Right cardiac atrium (tissue), 5 donors: ENCODE results near the gene ERICH3. TPM values are rescaled to one million over a fixed set of nuclear protein-coding genes. Genes with fewer than 3 reads are reported as not detected.
"Not testable (repeated sequence)": the region's sequence is repeated elsewhere in the genome, so short reads cannot be mapped to it uniquely, and the experiment has no call there.

Experiments
- ATAC-seq, 2 donors: fragments of 200-7000 bp; cut with Tn5 transposase; one replicate each; pipeline versions ENCODE4 v1.8.0 to v1.9.1; 2020; ENCODE audit warnings: moderate library complexity in 2 of 2, mild to moderate bottlenecking in 1 of 2
- DNase-seq, 3 donors: peaks; one replicate each; pipeline ENCODE4 v3.0.0-alpha.2; 2020
- H3K27ac ChIP-seq: one replicate; pipeline ENCODE4 v1.5.1; 2013; ENCODE audit warnings: mild to moderate bottlenecking, low read length, control low read depth, moderate library complexity
- H3K27me3 ChIP-seq: one replicate; pipeline ENCODE4 v1.6.1; 2013; ENCODE audit not compliant: control insufficient read depth, insufficient read depth
- H3K4me1 ChIP-seq: one replicate; pipeline ENCODE4 v1.6.1; 2013; ENCODE audit warnings: low read length; ENCODE audit not compliant: control insufficient read depth, insufficient read depth
- H3K4me3 ChIP-seq: one replicate; pipeline ENCODE4 v1.5.1; 2013; ENCODE audit warnings: low read length, control low read depth
- H3K9me3 ChIP-seq: one replicate; pipeline ENCODE4 v1.6.1; 2013; ENCODE audit warnings: low read length; ENCODE audit not compliant: control insufficient read depth
- WGBS: extraction: QIAGEN DNeasy Blood & Tissue Kit; methylation state at CpG from one replicate; pipeline ENCODE4 v1.1.7; 2013; 5-methylcytosine and 5-hydroxymethylcytosine counted together
- intact Hi-C, 4 donors: fragments of 100-400 bp; cut with DNase I; formaldehyde crosslinking; loops; one replicate each; pipeline versions ENCODE4 v1.11.0 to v1.14.0; 2022 to 2023
- polyA plus RNA-seq: library from polyadenylated mRNA; stranded (reverse); fragments of 200-250 nt; gene quantifications from one replicate; pipeline ENCODE4 v1.2.3, GENCODE V29; 2013
- total RNA-seq, 4 donors: library from RNA; stranded (reverse); fragmentation: NEBNext Ultra II Directional; extraction: Animal tissue kit (Norgen Biotek cat#: 25700); gene quantifications; one replicate each; pipeline ENCODE4 v1.2.1, GENCODE V29; 2021
- donor health status: healthy with polysubstance abuse.
- donor health status: DM: no; HTN: yes; CAD: no.
- donor health status: DM: no; HTN: no; CAD: no.
- donor health status: DM: no; HTN: yes; CAD: no; lungs with severe emphysema.
- donor health status: DM: yes; HTN: yes; CAD: no.

Gene ERICH3
- total and polyA plus RNA-seq, 5 donors: 0.07 TPM; not detected in 4

DNA sequence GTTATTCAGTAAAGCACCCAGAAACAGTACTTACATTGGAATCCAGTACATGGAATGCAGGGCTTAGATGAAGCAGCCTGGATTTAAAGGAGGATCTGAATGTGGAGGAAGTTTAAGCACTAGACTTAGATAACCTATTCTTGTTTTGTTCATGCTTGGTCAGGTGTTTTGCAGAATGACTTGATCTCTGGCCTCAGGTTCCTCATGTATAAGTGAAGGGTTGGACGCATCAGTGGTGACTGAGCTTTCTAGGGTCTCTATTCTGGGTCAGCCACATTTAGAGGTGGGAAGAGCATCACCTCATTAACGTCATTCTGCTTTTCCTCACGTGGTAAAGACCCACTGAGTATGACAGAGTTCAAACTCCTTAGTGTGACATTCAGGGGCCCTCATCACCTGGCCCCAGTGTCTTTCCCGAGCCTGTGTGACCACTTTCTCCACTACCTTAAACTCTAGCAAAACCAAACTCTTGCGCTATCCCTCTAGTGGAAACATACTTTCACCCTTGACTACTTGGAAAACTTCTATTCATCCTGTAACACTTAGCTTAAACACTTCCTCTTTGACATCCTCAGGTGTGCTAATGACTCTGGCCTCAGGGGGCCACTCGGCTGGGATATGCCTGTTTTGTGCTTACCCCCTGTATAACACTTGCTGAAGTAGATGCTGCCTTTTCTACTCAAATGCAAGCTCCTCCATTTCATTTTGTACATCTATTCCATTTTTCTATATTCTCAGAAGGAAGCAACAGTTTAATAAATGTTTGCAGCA, 871 bp upstream of the ERICH3 start:
- intact Hi-C loops: no loop called here
- no peak for ATAC-seq
- Histone ChIP-seq H3K4me1 (no peaks in the 10 kb centered on the region), H3K4me3 (no peak overlapping the region), H3K27ac (no peak overlapping the region), H3K27me3 (no peaks in the 10 kb centered on the region), H3K9me3 (no peaks in the 10 kb centered on the region)
- DNase-seq: no peak
- WGBS: 65% methylated on average over 6 of the region's 6 CpGs

DNA sequence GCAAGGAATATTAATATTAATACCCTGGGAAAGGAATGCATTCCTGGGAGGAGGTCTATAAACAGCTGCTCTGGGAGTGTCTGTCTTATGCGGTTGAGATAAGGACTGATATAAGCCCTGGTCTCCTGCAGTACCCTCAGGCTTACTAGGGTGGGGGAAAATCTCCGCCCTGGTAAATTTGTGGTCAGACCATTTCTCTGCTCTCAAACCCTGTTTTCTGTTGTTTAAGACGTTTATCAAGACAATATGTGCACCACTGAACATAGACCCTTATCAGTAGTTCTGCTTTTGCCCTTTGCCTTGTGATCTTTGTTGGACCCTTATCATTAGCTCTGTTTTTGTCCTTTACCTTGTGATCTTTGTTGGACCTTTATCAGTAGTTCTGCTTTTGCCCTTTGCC, 2.7 kb downstream of the ERICH3 start:
- H3K27me3 ChIP-seq, DNase-seq, H3K4me3 ChIP-seq, ATAC-seq, H3K9me3 ChIP-seq, H3K27ac ChIP-seq, intact Hi-C loops, H3K4me1 ChIP-seq: not testable (repeated sequence)
- 69% methylated on average over 3 of the region's 3 CpGs for WGBS

DNA sequence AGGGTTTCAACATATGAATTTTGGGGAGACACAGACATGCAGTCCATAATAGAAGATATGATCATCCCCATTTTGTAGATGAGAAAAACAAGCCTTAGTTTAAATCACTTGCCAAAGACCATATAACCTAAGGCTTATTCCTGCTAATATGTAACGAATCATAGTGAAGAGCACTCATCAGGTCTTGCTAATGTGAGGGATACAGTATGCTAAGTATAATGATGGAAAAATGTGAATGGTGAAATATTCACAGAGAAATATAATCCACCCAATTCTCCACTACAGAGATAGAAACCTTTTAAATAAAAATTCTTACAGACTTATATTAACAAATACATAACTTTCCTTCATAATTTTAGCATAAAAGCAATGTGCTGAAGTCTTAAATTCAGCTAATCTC, 18.9 kb downstream of the ERICH3 start:
- WGBS: 71% methylated on average over 1 of the region's 1 CpG
- no peak for ATAC-seq
- no peak for DNase-seq
- H3K9me3 ChIP-seq: no peaks in the 10 kb centered on the region
- H3K27ac ChIP-seq: no peak overlapping the region
- intact Hi-C loops: no loop called here
- no peaks in the 10 kb centered on the region for H3K27me3 ChIP-seq
- H3K4me1 ChIP-seq: no peaks in the 10 kb centered on the region
- no peak overlapping the region for H3K4me3 ChIP-seq

DNA sequence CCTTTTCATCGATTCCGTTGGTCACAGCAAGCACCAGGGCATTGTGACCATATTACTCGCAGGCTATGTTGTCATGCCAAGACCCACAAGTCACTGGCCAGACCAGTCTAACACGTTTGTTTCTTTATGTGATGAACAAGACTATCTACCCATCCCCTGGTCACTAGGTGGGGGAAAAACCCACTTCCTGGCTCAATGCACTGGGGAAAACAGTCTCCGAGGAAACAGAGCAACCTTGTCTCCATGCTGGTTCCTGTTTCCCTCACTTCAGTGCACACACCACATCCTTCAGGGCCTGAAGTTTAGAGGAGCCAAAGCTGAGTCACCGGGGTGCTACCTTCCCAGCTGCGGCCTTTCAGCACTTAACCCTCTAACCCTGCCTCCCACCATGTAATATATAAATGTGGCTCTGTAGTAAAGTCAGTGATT, 20.9 kb downstream of the ERICH3 start:
- no peak overlapping the region for H3K27ac ChIP-seq
- 60% methylated on average over 7 of the region's 7 CpGs for WGBS
- H3K4me1 ChIP-seq: no peaks in the 10 kb centered on the region
- no peaks in the 10 kb centered on the region for H3K9me3 ChIP-seq
- no peaks in the 10 kb centered on the region for H3K27me3 ChIP-seq
- DNase-seq (no peak), ATAC-seq (no peak)
- intact Hi-C loops: no loop called here
- H3K4me3 ChIP-seq: no peak overlapping the region

DNA sequence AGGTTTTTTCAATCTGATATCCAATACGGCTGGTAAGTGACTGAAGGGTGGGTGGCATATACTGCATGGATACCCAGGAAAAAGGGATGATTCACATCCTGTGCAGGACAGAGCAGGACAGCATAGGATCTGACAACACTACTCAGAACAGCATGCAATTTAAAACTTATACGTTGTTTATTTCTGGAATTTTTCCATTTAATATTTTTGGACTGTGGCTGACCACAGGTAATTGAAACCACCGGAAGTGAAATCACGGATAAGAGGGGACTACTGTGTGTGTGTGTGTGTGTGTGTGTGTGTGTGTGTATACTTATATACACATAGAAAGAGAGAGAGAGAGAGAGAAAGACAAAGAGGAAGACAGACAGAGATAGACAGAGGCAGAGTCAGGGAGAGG, 23.0 kb downstream of the ERICH3 start:
- DNase-seq: no peak
- intact Hi-C loops: no loop called here

DNA sequence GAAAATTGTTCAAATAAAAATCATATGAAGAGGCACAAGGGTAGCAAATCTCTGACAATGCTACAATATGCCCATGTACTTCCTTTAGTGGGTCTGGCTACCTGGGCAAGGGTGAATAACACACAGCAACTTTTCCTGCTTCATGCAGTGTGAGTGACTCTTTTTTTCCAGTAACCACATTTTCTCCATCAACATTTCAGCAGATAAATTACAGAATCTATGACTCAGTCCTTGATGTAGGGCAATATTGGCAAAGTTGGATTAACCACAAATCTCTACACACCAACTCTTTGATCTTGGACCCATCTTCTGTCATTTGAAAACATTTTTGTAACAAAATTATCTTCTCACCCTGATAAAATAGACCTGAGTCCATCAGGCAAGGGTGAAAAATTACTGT, 31.7 kb downstream of the ERICH3 start:
- Histone ChIP-seq H3K4me1 (no peaks in the 10 kb centered on the region), H3K9me3 (no peaks in the 10 kb centered on the region), H3K27ac (no peak overlapping the region), H3K27me3 (no peaks in the 10 kb centered on the region), H3K4me3 (no peak overlapping the region)
- intact Hi-C loops: no loop called here
- DNase-seq (no peak), ATAC-seq (no peak)

More for the DNA sequence above, 23.0 kb downstream of the ERICH3 start:
- Histone ChIP-seq H3K27me3 (no peaks in the 10 kb centered on the region), H3K4me3 (no peak overlapping the region), H3K27ac (no peak overlapping the region), H3K9me3 (no peaks in the 10 kb centered on the region), H3K4me1 (no peaks in the 10 kb centered on the region)
- WGBS: 71% methylated on average over 4 of the region's 4 CpGs
- no peak for ATAC-seq

DNA sequence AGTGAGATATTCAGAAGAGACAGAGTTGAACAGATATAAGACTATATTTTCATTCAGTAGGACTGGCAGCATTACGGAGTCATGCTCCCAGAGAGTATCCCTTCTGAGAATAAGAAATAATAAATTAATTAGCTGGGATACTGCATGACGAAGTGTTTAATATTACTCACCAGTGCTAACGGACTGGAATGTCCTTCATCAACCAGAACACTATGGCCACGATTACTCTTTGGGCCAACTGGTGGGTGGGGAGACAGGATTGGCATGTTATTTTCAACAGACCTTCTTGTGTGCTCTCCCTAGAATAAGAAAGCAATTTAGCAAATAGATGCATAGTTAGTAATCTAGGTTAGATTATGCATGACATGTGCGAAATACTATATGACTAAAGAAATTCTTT, 32.4 kb downstream of the ERICH3 start:
- H3K9me3 ChIP-seq: no peaks in the 10 kb centered on the region
- 84% methylated on average over 5 of the region's 5 CpGs for WGBS
- DNase-seq: no peak

DNA sequence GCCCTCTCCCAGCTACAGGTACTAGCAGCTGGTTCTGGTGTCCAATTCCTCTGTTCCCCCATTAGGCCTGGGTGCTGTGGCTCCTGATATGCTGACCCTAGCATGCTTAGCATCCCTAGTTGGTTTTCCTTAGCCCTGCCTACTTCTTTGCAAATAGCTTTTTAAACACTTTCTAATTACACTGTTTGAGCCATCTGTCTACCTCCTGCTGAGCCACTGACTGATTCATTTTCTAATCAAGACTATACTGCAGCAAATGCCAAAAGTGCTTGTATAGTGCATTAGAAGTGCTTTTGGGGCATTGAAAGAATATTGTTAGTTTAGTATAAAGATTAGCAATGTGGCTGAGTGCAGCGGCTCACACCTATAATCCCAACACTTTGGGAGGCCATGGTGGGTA, 36.3 kb downstream of the ERICH3 start:
- intact Hi-C loops: no loop called here
- H3K9me3 ChIP-seq: no peaks in the 10 kb centered on the region
- H3K4me1 ChIP-seq: no peaks in the 10 kb centered on the region
- no peak overlapping the region for H3K4me3 ChIP-seq
- DNase-seq (no peak), ATAC-seq (no peak)
- 93% methylated on average over 1 of the region's 1 CpG for WGBS
- no peak overlapping the region for H3K27ac ChIP-seq
- no peaks in the 10 kb centered on the region for H3K27me3 ChIP-seq

More for the DNA sequence above, 32.4 kb downstream of the ERICH3 start:
- H3K27ac ChIP-seq: no peak overlapping the region
- ATAC-seq: no peak
- H3K27me3 ChIP-seq: no peaks in the 10 kb centered on the region
- H3K4me1 ChIP-seq: no peaks in the 10 kb centered on the region
- H3K4me3 ChIP-seq: no peak overlapping the region
- intact Hi-C loops: no loop called here

DNA sequence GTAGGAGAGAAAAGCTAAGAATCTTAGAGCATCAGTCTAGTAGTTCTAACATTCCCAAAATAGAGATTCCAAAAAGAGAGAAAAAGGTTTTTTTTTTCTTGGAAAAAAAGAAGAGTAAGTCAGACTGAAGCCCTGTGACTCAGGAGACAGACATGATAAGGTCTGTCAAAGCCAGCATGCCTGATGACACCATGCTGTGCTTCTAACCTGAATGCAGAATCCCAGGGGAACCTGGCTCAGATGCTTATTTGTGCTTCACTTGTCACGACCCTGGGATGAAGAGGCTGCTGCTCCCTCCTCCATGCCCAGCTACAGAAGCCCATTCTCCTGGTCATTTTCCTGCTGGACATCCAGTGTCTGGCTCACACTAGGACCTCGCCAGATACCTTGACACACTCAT, 44.3 kb downstream of the ERICH3 start:
- WGBS: 50% methylated on average over 2 of the region's 2 CpGs
- H3K4me1 ChIP-seq: no peaks in the 10 kb centered on the region
- intact Hi-C loops: no loop called here
- H3K9me3 ChIP-seq: no peaks in the 10 kb centered on the region
- DNase-seq: no peak
- H3K27ac ChIP-seq: no peak overlapping the region
- no peak overlapping the region for H3K4me3 ChIP-seq
- no peaks in the 10 kb centered on the region for H3K27me3 ChIP-seq
- no peak for ATAC-seq

DNA sequence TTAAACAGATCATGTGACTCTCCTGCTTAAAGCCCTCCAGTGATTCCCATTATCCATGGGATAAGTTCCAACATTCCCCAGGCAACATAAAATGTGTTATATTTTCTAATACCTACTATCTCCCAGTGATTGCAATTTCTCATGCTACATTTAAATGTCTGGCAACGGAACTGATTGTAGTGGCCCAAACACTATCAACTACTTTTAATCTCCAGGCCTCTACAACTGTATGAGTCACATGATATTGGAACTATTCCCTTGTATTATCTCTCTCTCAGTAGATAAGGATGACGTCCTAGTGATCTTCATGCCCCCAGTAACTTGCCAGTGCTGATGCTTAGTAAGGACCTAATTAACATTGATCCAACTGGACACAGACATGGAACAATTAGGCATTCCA, 49.9 kb downstream of the ERICH3 start:
- Histone ChIP-seq H3K4me1 (no peaks in the 10 kb centered on the region), H3K27ac (no peak overlapping the region), H3K4me3 (no peak overlapping the region), H3K27me3 (no peaks in the 10 kb centered on the region), H3K9me3 (no peaks in the 10 kb centered on the region)
- intact Hi-C loops: no loop called here
- WGBS: 21% methylated on average over 2 of the region's 2 CpGs
- DNase-seq (no peak), ATAC-seq (no peak)

DNA sequence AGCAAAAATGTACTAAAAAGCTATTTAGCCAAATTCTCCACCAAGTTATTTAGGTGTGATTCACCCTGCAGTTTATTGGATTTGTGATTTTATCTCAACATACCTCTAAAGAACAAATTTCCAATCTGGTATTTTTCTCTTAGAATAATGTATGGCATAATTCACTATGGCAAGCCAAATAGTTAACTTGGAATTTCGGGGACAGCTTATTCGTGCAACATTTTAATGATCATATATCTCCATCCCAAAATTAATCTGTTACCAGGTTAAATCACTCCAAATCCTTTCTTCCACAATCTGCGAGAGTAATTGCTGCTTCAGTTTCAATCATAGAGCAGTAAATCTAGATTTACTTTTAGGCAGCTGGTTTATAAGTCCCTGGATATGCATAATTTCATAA, 53.4 kb downstream of the ERICH3 start:
- Histone ChIP-seq H3K27ac (no peak overlapping the region), H3K4me1 (no peaks in the 10 kb centered on the region), H3K4me3 (no peak overlapping the region), H3K9me3 (no peaks in the 10 kb centered on the region), H3K27me3 (no peaks in the 10 kb centered on the region)
- intact Hi-C loops: no loop called here
- ATAC-seq: no peak
- no peak for DNase-seq
- 82% methylated on average over 3 of the region's 3 CpGs for WGBS

DNA sequence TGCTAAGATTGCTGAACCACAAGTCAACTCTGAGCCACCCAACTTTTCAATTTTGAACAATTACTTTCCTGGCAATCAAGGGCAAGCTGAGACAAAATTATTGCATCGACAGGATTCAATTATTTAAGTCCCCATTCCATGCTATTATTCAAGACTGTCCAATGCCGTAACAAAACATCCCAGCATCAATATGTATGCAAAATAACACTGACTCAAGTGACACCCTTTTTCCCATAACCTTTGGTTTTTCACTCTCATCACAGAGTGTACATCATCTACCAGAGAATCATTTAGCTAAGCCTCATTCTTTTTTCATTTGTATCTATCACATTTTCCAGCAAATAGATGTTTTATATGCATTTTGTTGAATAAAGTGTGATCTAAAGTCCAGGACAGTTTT, 54.6 kb downstream of the ERICH3 start:
- DNase-seq: no peak
- Histone ChIP-seq H3K27me3 (no peaks in the 10 kb centered on the region), H3K4me3 (no peak overlapping the region), H3K27ac (no peak overlapping the region), H3K9me3 (no peaks in the 10 kb centered on the region), H3K4me1 (no peaks in the 10 kb centered on the region)
- intact Hi-C loops: no loop called here
- ATAC-seq: no peak
- 65% methylated on average over 2 of the region's 2 CpGs for WGBS
